ENCODE measurements around the gene PCBP3.

DNA sequence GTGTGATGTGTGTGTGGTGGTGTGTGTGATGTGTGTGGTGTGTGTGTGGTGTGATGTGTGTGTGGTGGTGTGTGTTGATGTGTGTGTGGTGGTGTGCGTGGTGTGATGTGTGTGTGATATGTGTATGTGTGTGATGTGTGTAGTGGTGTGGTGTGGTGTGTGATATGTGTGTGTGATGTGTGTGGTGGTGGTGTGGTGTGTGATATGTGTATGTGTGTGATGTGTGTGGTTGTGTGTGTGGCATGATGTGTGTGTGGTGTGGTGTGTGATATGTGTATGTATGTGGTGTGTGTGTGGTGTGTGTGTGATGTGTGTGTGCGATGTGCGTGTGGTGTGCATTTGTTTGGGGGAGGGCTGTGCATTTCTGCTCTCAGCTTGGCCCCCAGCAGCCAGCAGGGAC lies 7.1 kb upstream of the PCBP3 start:
- TF ChIP-seq, protein P1, sequence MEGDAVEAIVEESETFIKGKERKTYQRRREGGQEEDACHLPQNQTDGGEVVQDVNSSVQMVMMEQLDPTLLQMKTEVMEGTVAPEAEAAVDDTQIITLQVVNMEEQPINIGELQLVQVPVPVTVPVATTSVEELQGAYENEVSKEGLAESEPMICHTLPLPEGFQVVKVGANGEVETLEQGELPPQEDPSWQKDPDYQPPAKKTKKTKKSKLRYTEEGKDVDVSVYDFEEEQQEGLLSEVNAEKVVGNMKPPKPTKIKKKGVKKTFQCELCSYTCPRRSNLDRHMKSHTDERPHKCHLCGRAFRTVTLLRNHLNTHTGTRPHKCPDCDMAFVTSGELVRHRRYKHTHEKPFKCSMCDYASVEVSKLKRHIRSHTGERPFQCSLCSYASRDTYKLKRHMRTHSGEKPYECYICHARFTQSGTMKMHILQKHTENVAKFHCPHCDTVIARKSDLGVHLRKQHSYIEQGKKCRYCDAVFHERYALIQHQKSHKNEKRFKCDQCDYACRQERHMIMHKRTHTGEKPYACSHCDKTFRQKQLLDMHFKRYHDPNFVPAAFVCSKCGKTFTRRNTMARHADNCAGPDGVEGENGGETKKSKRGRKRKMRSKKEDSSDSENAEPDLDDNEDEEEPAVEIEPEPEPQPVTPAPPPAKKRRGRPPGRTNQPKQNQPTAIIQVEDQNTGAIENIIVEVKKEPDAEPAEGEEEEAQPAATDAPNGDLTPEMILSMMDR (IDR thresholded peaks at IDR 0.05) = peak in 1 of 3 donors; percentile 13
- no peak for TF ChIP-seq POLR2A (IDR thresholded peaks at IDR 0.05)

Measured in lower leg skin (tissue), 3 donors.